H9 (cell line): Measurements from ENCODE around the gene LRG1. TPM values are rescaled to one million over a fixed set of nuclear protein-coding genes. Genes with fewer than 3 reads are reported as not detected.

ENCODE experiments used
- DNase-seq: peaks from one replicate; pipeline ENCODE4 v3.0.0-alpha.2; 2017
- H2AFZ ChIP-seq: one replicate; pipeline ENCODE4 v1.6.1; 2013; ENCODE audit warnings: mild to moderate bottlenecking, low read length, control low read depth, moderate library complexity
- H2AK5ac ChIP-seq: 2 replicates; pipeline ENCODE4 v1.6.1; 2013; ENCODE audit warnings: low read length, control low read depth, mixed read lengths; ENCODE audit not compliant: insufficient read length
- H2BK120ac ChIP-seq: one replicate; pipeline ENCODE4 v1.6.1; 2013; ENCODE audit warnings: low read depth, mild to moderate bottlenecking, low read length, control low read depth, inconsistent platforms; ENCODE audit not compliant: poor library complexity, severe bottlenecking
- H2BK12ac ChIP-seq: 2 replicates; pipeline ENCODE4 v1.6.1; 2013; ENCODE audit warnings: low read length, control low read depth, mixed read lengths, low read depth; ENCODE audit not compliant: insufficient read length
- H2BK15ac ChIP-seq: 2 replicates; pipeline ENCODE4 v1.6.1; 2013; ENCODE audit warnings: low read depth, low read length, control low read depth
- H2BK20ac ChIP-seq: one replicate; pipeline ENCODE4 v1.6.1; 2013; ENCODE audit warnings: low read depth, mild to moderate bottlenecking, low read length, control low read depth, inconsistent platforms; ENCODE audit not compliant: poor library complexity, severe bottlenecking
- H2BK5ac ChIP-seq: 2 replicates; pipeline ENCODE4 v1.6.1; 2013; ENCODE audit warnings: low read length, control low read depth, mixed read lengths; ENCODE audit not compliant: insufficient read length
- H3K14ac ChIP-seq: 2 replicates; pipeline ENCODE4 v1.6.1; 2013; ENCODE audit warnings: low read length, control low read depth; ENCODE audit not compliant: insufficient read depth
- H3K18ac ChIP-seq: 2 replicates; pipeline ENCODE4 v1.6.1; 2013; ENCODE audit warnings: low read depth, mild to moderate bottlenecking, mixed read lengths, low read length, control low read depth; ENCODE audit not compliant: insufficient read length
- H3K23ac ChIP-seq: 2 replicates; pipeline ENCODE4 v1.6.1; 2013; ENCODE audit warnings: low read length, control low read depth, mixed read lengths, low read depth; ENCODE audit not compliant: insufficient read length
- H3K23me2 ChIP-seq: 2 replicates; pipeline ENCODE4 v1.6.1; 2013; ENCODE audit warnings: low read depth, mild to moderate bottlenecking, mixed read lengths, low read length, control low read depth; ENCODE audit not compliant: insufficient read length, poor library complexity, severe bottlenecking
- H3K27ac ChIP-seq: 2 replicates; pipeline ENCODE4 v1.5.1; 2013; ENCODE audit warnings: low read length, control low read depth, mixed read lengths, low read depth; ENCODE audit not compliant: insufficient read length
- H3K27me3 ChIP-seq: 2 replicates; pipeline ENCODE4 v1.6.1; 2013; ENCODE audit warnings: low read length, control low read depth, inconsistent platforms; ENCODE audit not compliant: insufficient read depth
- H3K4ac ChIP-seq: 2 replicates; pipeline ENCODE4 v1.6.1; 2013; ENCODE audit warnings: low read depth, mild to moderate bottlenecking, control low read depth, inconsistent platforms, low read length, moderate library complexity
- H3K4me1 ChIP-seq: 2 replicates; pipeline ENCODE4 v1.6.1; 2013; ENCODE audit warnings: low read length, control low read depth, inconsistent platforms; ENCODE audit not compliant: insufficient read depth
- H3K4me2 ChIP-seq: 2 replicates; pipeline ENCODE4 v1.6.1; 2013; ENCODE audit warnings: low read length, control low read depth, mixed read lengths; ENCODE audit not compliant: insufficient read length, insufficient read depth
- H3K56ac ChIP-seq: 2 replicates; pipeline ENCODE4 v1.6.1; 2013; ENCODE audit warnings: low read depth, mild to moderate bottlenecking, mixed read lengths, low read length, control low read depth; ENCODE audit not compliant: insufficient read length
- H3K79me1 ChIP-seq: 2 replicates; pipeline ENCODE4 v1.6.1; 2013; ENCODE audit warnings: low read depth, mild to moderate bottlenecking, moderate library complexity, low read length, control low read depth, inconsistent platforms; ENCODE audit not compliant: insufficient read depth, poor library complexity, severe bottlenecking
- H3K79me2 ChIP-seq: 2 replicates; pipeline ENCODE4 v1.6.1; 2013; ENCODE audit warnings: low read length, control low read depth, inconsistent platforms; ENCODE audit not compliant: insufficient read depth
- H3K9ac ChIP-seq: 2 replicates; pipeline ENCODE4 v1.6.1; 2013; ENCODE audit warnings: low read length, control low read depth, mixed read lengths; ENCODE audit not compliant: insufficient read length; ENCODE audit errors: extremely low read depth
- H3K9me3 ChIP-seq: one replicate; pipeline ENCODE4 v1.6.1; 2013; ENCODE audit warnings: low read depth, low read length, inconsistent platforms; ENCODE audit not compliant: control insufficient read depth
- H3T11ph ChIP-seq: one replicate; pipeline ENCODE4 v1.6.1; 2013; ENCODE audit warnings: mild to moderate bottlenecking, low read length, control low read depth, inconsistent platforms
- H4K20me1 ChIP-seq: one replicate; pipeline ENCODE4 v1.6.1; 2013; ENCODE audit not compliant: control insufficient read depth, insufficient read length, insufficient read depth
- H4K5ac ChIP-seq: 2 replicates; pipeline ENCODE4 v1.6.1; 2013; ENCODE audit warnings: low read depth, mild to moderate bottlenecking, mixed read lengths, low read length, control low read depth; ENCODE audit not compliant: insufficient read length
- H4K8ac ChIP-seq: replicated peaks from 2 replicates; pipeline ENCODE4 v1.6.1; 2013; ENCODE audit warnings: low read length, control low read depth, mixed read lengths, low read depth; ENCODE audit not compliant: insufficient read length
- H4K91ac ChIP-seq: 2 replicates; pipeline ENCODE4 v1.6.1; 2013; ENCODE audit warnings: low read depth, mild to moderate bottlenecking, moderate library complexity, mixed read lengths, low read length, control low read depth; ENCODE audit not compliant: insufficient read length
- H3K27ac Mint-ChIP-seq, 3 experiments: 2 replicates in 2 of 3; 3 replicates in 1 of 3; pipeline ENCODE4 v1.8.0; 2020 to 2021; ENCODE audit warnings: mixed read lengths in 3 of 3, mild to moderate bottlenecking in 1 of 3, moderate library complexity in 1 of 3
- H3K27me3 Mint-ChIP-seq: 2 replicates; pipeline ENCODE4 v1.8.0; 2021; ENCODE audit warnings: low read depth, mild to moderate bottlenecking, moderate library complexity, mixed read lengths
- H3K36me3 Mint-ChIP-seq, 3 experiments: 2 replicates in 2 of 3; 3 replicates in 1 of 3; pipeline ENCODE4 v1.8.0; 2020 to 2021; ENCODE audit warnings: low read depth in 3 of 3, mixed read lengths in 3 of 3; ENCODE audit not compliant: insufficient read depth in 1 of 3
- H3K4me1 Mint-ChIP-seq, 2 experiments: 2 replicates each; pipeline ENCODE4 v1.8.0; 2020; ENCODE audit warnings: mixed read lengths in 2 of 2
- H3K4me3 Mint-ChIP-seq, 2 experiments: 2 replicates in 1 of 2; 3 replicates in 1 of 2; pipeline ENCODE4 v1.8.0; 2020 to 2021; ENCODE audit warnings: mild to moderate bottlenecking in 2 of 2, mixed read lengths in 2 of 2, moderate library complexity in 1 of 2
- H3K9me3 Mint-ChIP-seq, 2 experiments: 2 replicates in 1 of 2; 3 replicates in 1 of 2; pipeline ENCODE4 v1.8.0; 2020; ENCODE audit warnings: mild to moderate bottlenecking in 2 of 2, mixed read lengths in 2 of 2, moderate library complexity in 1 of 2
- CTCF ChIP-seq: fragments of 200-600 bp; sonication (generic); conservative IDR thresholded peaks from 3 replicates; pipeline ENCODE4 v1.8.0; 2021; ENCODE audit warnings: antibody characterized with exemption, mild to moderate bottlenecking
- WGBS: extraction: QIAGEN DNeasy Blood & Tissue Kit; methylation state at CpG from one replicate; pipeline ENCODE4 v1.1.7; 2013; ENCODE audit warnings: missing lambda C conversion rate, low lambda C conversion rate, mixed read lengths; ENCODE audit not compliant: insufficient read length; ENCODE audit errors: extremely low coverage; 5-methylcytosine and 5-hydroxymethylcytosine counted together
- total RNA-seq: library from RNA; stranded (reverse); gene quantifications from 2 replicates; pipeline ENCODE4 v1.2.1, GENCODE V29; 2021

Gene LRG1
- total RNA-seq, 1 experiment from 2014 or later, result 0.24 TPM

GRCh38 chr19:4523306-4524110 is 16.3 kb downstream of the LRG1 start:
- H4K8ac ChIP-seq, result no peak overlapping the region
- H2BK15ac ChIP-seq, result no peak overlapping the region; the same call in 1 of the 2 replicates
- TF ChIP-seq CTCF, result peak; percentile 86
- Mint-ChIP-seq H3K4me1 (peaks cover 3 to 4% of the 10 kb centered on the region in 2 experiments; a peak in 3 of 4 replicates), H3K9me3 (peaks cover 0 to 2% of the 10 kb centered on the region in 2 experiments; a peak in 1 of 5 replicates), H3K4me3 (no peak overlapping the region), H3K27ac (no peak overlapping the region), H3K27me3 (peaks cover 35% of the 10 kb centered on the region), H3K36me3 (no peaks in the 10 kb centered on the region)
- H2BK5ac ChIP-seq, result no peak overlapping the region
- no peak overlapping the region for H3K56ac ChIP-seq
- no peaks in the 10 kb centered on the region for H3K4me1 ChIP-seq
- no peaks in the 10 kb centered on the region for H3K23me2 ChIP-seq
- H2BK12ac ChIP-seq, result no peak overlapping the region
- H3K79me1 ChIP-seq, result no peaks in the 10 kb centered on the region
- H3K27ac ChIP-seq, result no peak overlapping the region
- H3K23ac ChIP-seq, result no peak overlapping the region
- H4K20me1 ChIP-seq, result no peaks in the 10 kb centered on the region
- H4K5ac ChIP-seq, result no peak overlapping the region
- no peak overlapping the region for H3K4me2 ChIP-seq
- no peak overlapping the region for H4K91ac ChIP-seq
- no peak overlapping the region for H3T11ph ChIP-seq
- no peak overlapping the region; the same call in 1 of the 2 replicates for H3K14ac ChIP-seq
- H3K4ac ChIP-seq, result no peak overlapping the region
- no peak overlapping the region for H2AK5ac ChIP-seq
- H3K27me3 ChIP-seq, result no peaks in the 10 kb centered on the region
- peak; percentile 69 for DNase-seq
- H2BK120ac ChIP-seq, result no peak overlapping the region
- no peaks in the 10 kb centered on the region for H3K79me2 ChIP-seq
- no peak overlapping the region for H3K9ac ChIP-seq
- no peak overlapping the region for H2AFZ ChIP-seq
- H3K9me3 ChIP-seq, result no peaks in the 10 kb centered on the region
- WGBS, result no CpG with 5 or more reads among the region's 53 CpGs
- H2BK20ac ChIP-seq, result no peak overlapping the region
- no peak overlapping the region for H3K18ac ChIP-seq
